Karpas-422 (cell line): ENCODE data around the gene ARHGAP22. TPM values are rescaled to one million over a fixed set of nuclear protein-coding genes. Genes with fewer than 3 reads are reported as not detected.

Source experiments
- DNase-seq: peaks from one replicate; pipeline ENCODE4 v3.0.0-alpha.2; 2015
- H2AFZ ChIP-seq: fragments of 200-600 bp; sonication (generic); 2 replicates; pipeline ENCODE4 v1.6.1; 2014; ENCODE audit warnings: antibody characterized with exemption, low read length, mixed read lengths
- H3K27ac ChIP-seq: fragments of 200-600 bp; sonication (generic); 2 replicates; pipeline ENCODE4 v1.5.1; 2014; ENCODE audit warnings: mild to moderate bottlenecking, low read length, moderate library complexity
- H3K27me3 ChIP-seq: fragments of 200-600 bp; sonication (generic); 2 replicates; pipeline ENCODE4 v1.6.1; 2014; ENCODE audit warnings: low read length, mixed read lengths
- H3K36me3 ChIP-seq: fragments of 200-600 bp; sonication (generic); 2 replicates; pipeline ENCODE4 v1.6.1; 2014; ENCODE audit warnings: low read length, mixed read lengths; ENCODE audit not compliant: insufficient read depth
- H3K4me1 ChIP-seq: fragments of 200-600 bp; sonication (generic); 2 replicates; pipeline ENCODE4 v1.6.1; 2014; ENCODE audit warnings: mild to moderate bottlenecking, low read length, mixed read lengths
- H3K4me2 ChIP-seq: fragments of 200-600 bp; sonication (generic); 2 replicates; pipeline ENCODE4 v1.6.1; 2014; ENCODE audit warnings: low read length, low read depth, mild to moderate bottlenecking; ENCODE audit not compliant: poor library complexity, severe bottlenecking
- H3K4me3 ChIP-seq: fragments of 200-600 bp; sonication (generic); 2 replicates; pipeline ENCODE4 v1.5.1; 2014; ENCODE audit warnings: mild to moderate bottlenecking, antibody characterized with exemption, low read length, mixed read lengths
- H3K79me2 ChIP-seq: fragments of 200-600 bp; sonication (generic); 2 replicates; pipeline ENCODE4 v1.6.1; 2014; ENCODE audit warnings: mild to moderate bottlenecking, low read length, mixed read lengths
- H3K9ac ChIP-seq: fragments of 200-600 bp; sonication (generic); 2 replicates; pipeline ENCODE4 v1.6.0; 2014; ENCODE audit warnings: low read length
- H3K9me2 ChIP-seq: fragments of 200-600 bp; sonication (generic), shearing (Covaris generic); replicated peaks from 2 replicates; pipeline ENCODE4 v1.6.0; 2014; ENCODE audit warnings: mild to moderate bottlenecking, low read length, moderate library complexity; ENCODE audit not compliant: insufficient read depth
- H3K9me3 ChIP-seq: fragments of 300-700, 200-600 bp; sonication (generic); 2 replicates; pipeline ENCODE4 v1.6.1; 2014; ENCODE audit warnings: low read length, mixed read lengths
- H4K20me1 ChIP-seq: fragments of 200-600 bp; sonication (generic); 2 replicates; pipeline ENCODE4 v1.6.1; 2014; ENCODE audit warnings: mild to moderate bottlenecking, antibody characterized with exemption, low read length, low read depth; ENCODE audit not compliant: insufficient read depth
- total RNA-seq: library from RNA; depleted of rRNA; stranded (reverse); fragments of >200 nt; shearing (Covaris generic); gene quantifications from 2 replicates; pipeline ENCODE4 v1.2.3, GENCODE V29; 2014; ENCODE audit warnings: low replicate concordance

The ARHGAP22 gene
- total RNA-seq, 1 experiment from 2014 or later: 0.07 TPM

DNA sequence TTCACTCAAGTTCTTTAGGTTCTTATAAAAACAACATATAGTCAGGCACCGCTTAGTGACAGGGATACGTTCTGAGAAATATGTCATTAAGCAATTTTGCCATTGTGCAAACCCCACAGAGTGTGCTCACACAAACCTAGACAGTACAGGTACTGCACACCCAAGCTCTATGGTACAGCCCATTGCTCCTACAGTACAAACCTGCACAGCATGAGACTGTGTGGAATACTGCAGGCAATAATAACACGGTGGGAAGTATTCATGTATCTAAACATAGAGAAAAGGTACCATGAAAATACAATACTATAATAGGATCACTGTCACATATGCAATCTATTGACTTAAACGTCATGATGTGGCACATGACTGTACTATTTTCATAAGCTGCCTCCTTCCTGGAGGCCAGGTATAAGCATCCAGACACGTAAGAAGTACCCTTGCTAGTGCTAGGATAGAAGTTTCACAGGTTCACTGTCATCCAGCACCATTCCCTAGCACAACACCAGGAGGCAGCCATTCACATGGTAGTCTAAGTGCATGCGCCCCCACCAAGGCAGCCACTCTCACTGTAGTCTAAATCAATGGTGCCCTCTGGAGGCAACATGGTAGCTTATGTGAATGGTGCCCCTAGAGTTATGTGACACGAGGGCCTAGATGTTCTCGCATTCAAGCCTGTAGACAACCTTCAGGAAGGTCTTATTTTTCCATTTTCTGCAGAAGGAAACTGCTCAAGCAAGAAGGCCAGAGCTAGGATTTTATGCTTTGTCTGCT is 98.5 kb downstream of the ARHGAP22 start:
- Histone ChIP-seq H3K4me2 (no peak overlapping the region), H3K36me3 (no peaks in the 10 kb centered on the region), H3K4me1 (peaks cover 8% of the 10 kb centered on the region), H2AFZ (no peak overlapping the region), H3K4me3 (no peak overlapping the region), H3K9ac (no peak overlapping the region), H3K9me3 (no peaks in the 10 kb centered on the region), H3K27ac (no peak overlapping the region), H3K79me2 (no peaks in the 10 kb centered on the region), H4K20me1 (no peaks in the 10 kb centered on the region), H3K27me3 (no peaks in the 10 kb centered on the region), H3K9me2 (no peaks in the 10 kb centered on the region)
- DNase-seq: peak; percentile 86

DNA sequence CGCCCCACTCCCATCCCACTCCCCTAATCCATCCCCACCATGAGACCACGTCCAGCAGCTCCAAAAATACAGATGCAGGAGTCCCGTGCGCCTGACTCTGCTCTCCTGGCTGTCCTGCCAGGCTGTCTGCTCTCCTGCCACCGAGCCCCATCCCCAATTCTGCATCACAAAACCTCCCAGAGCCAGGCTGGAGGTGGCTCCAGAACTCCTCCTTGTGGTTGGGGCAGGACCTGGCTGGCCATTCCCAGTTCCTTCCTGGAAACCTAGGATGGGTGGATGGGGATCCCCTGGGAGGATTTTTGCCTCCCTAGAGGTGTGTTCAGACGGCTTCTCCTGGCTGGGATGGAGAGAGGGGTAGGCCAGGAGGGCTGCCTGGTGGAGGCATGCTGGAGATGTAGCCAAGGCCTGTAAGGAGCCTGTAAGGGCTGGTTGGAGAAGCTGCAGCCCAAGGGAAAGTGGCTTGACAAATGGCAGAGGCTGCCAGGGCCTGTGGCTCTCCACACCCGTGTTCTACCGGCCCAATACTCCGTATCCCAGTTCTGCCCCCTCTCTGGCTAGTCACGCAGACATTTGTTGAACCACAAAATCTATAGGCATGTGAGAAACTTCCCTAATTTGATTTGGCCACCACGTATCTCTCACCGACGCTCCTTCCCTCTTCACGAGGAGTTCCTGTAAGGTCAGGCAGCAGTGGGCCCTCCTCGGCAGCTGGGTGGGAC is 99.3 kb downstream of the ARHGAP22 start:
- Histone ChIP-seq H3K9ac (no peak overlapping the region), H3K27ac (no peak overlapping the region), H3K79me2 (no peaks in the 10 kb centered on the region), H3K4me3 (no peak overlapping the region), H3K4me2 (no peak overlapping the region), H3K4me1 (peaks cover 12% of the 10 kb centered on the region), H4K20me1 (no peaks in the 10 kb centered on the region), H2AFZ (no peak overlapping the region), H3K9me2 (no peaks in the 10 kb centered on the region), H3K9me3 (no peaks in the 10 kb centered on the region), H3K36me3 (no peaks in the 10 kb centered on the region), H3K27me3 (no peaks in the 10 kb centered on the region)
- no peak for DNase-seq

DNA sequence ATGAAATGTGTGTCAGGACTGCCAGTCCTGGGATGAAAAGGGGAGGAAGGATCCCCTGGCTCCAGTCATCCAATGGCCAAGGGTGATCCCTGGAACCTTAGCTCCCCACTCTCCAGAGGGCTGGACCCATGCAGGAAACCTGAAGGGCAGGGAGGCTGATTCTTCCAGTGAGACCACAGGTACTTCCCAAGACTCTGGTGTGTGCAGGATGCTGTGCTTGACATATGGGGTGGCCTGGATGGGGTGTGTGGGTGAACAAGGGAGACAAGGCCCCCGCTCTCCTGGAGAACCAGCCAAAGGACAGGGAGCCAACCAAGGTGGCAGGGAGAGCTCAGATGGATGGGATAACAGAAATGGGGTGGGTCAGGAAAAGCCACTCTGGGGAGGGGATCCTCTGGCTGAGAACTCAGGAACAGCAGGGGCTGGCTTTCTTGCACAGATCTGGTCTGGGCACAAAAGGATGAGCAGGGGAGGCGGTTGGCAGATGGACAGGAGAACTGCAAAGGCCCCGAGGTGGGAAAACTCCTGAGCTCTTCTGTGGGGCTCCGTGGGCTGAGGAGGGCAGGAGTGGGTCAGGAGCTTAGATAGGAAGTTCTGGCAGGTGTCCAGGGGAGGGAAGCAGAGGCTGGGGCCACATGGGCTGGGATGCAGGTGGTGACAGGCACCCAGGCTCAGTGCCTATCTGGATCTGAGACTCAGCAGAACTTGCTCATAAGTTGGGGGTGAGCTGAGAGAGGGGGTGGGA is 100.6 kb downstream of the ARHGAP22 start:
- Histone ChIP-seq H3K9me3 (no peaks in the 10 kb centered on the region), H3K79me2 (no peaks in the 10 kb centered on the region), H3K4me2 (no peak overlapping the region), H3K27me3 (no peaks in the 10 kb centered on the region), H3K4me3 (no peak overlapping the region), H4K20me1 (no peaks in the 10 kb centered on the region), H3K4me1 (peaks cover 12% of the 10 kb centered on the region), H2AFZ (no peak overlapping the region), H3K27ac (no peak overlapping the region), H3K36me3 (no peaks in the 10 kb centered on the region), H3K9ac (no peak overlapping the region), H3K9me2 (no peaks in the 10 kb centered on the region)
- DNase-seq: no peak

DNA sequence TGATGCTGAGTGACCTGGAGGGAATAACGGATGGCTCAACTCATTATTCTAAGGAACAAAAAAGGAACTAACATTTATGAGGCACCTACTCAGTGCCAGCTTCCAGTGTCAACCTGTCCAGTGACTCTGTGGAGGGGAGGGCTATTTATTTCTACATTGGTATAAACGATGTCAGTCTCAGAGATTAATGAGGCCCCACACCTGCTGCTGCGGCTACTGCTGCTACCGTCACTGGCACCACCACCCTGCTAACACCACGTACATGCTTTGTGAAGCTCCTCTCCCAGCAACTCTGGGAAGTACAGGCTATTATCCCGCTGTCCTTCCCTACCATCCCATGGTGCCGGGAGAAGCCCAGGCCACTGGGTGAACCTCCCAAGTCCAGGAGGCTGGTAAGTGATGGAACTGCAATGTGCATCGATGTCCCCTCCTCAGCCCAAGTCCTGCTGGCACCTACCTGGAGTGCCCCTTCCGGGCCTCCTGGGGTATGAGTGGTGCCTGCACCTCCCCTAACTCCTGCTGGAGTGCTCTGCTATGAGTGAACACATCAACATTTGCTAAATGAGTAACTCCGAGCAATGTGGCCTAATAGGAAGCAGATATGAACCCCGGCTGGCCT is 101.5 kb downstream of the ARHGAP22 start:
- H3K27me3 ChIP-seq: no peaks in the 10 kb centered on the region
- H3K79me2 ChIP-seq: no peaks in the 10 kb centered on the region
- H3K4me3 ChIP-seq: no peak overlapping the region
- H4K20me1 ChIP-seq: no peaks in the 10 kb centered on the region
- H3K9me2 ChIP-seq: no peaks in the 10 kb centered on the region
- DNase-seq: no peak
- H3K4me2 ChIP-seq: no peak overlapping the region
- no peak overlapping the region for H3K9ac ChIP-seq
- peaks cover 12% of the 10 kb centered on the region for H3K4me1 ChIP-seq
- no peak overlapping the region for H3K27ac ChIP-seq
- H2AFZ ChIP-seq: no peak overlapping the region
- no peaks in the 10 kb centered on the region for H3K9me3 ChIP-seq
- H3K36me3 ChIP-seq: no peaks in the 10 kb centered on the region

DNA sequence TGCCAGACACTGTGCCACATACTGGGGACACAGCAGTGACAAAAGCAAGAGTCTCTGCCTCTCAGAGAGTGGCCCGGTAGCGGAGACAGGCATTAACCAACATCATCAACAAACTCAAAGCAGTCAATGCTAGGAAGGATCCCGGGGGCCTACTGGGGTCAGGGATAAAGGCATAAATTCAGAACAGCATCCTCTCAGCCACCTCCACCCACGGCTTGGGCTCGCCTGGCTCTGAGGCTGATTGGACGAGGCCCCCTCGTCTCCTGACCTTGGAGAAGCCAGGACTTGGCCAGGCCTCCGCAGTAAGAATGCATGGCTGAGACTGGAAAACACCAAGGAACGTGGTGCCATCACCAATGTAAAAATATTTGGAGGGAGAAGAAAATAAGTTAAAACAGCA is 102.1 kb downstream of the ARHGAP22 start:
- Histone ChIP-seq H3K9me2 (no peaks in the 10 kb centered on the region), H3K36me3 (no peaks in the 10 kb centered on the region), H3K4me1 (peaks cover 12% of the 10 kb centered on the region), H3K27me3 (no peaks in the 10 kb centered on the region), H3K27ac (no peak overlapping the region), H4K20me1 (no peaks in the 10 kb centered on the region), H3K4me2 (no peak overlapping the region), H3K9ac (no peak overlapping the region), H3K79me2 (no peaks in the 10 kb centered on the region), H3K4me3 (no peak overlapping the region), H3K9me3 (no peaks in the 10 kb centered on the region), H2AFZ (no peak overlapping the region)
- no peak for DNase-seq

DNA sequence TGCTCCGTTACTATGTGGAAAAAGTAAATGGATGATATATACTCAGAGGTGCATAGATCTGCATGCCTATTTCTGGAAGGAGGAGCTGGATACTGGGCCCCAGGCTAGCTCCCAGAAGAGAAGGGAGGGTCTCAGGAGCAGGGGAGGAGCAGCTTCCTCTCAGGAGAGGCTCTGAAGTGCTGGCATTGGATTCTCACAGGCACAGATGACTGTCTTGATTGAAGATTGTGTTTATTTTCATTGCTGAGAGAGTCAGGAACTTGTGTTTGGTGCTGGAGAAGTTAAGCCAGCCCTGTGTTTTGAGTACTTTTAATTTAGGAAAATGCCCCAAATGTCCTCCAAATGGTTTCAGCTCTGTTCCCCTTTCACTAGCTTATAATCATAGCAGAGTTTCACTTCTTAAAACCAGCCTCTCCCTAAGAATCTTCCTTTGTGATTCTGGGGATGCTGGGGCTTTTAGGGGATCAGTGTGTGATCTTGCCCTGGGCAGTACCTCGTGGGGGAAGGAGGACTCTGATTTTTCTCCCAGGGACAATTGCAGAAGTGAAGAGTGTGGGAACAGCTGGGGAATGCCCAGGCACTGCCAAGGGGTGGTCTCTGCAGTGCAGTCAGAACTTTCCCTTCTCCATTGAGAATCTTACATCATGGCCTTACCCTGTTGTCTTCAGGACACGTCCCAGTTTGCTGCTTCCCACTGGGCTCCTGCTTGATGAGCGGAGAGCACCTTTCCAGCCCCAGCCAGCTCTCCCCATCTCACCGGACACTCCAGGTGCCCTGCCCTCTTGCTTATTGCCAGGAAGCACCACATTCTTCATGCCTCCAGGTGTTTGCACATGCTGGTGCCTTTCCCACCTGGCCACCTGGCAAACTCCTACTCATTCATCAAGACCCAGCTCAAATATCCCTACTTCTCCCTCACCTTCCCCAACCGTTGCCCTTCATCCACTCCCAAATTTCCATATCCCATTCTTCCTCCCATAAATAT is 102.8 kb downstream of the ARHGAP22 start:
- Histone ChIP-seq H3K79me2 (no peaks in the 10 kb centered on the region), H3K27me3 (no peaks in the 10 kb centered on the region), H3K4me2 (no peak overlapping the region), H3K36me3 (no peaks in the 10 kb centered on the region), H3K4me1 (peaks cover 12% of the 10 kb centered on the region), H3K4me3 (no peak overlapping the region), H2AFZ (no peak overlapping the region), H3K27ac (no peak overlapping the region), H3K9ac (no peak overlapping the region), H3K9me3 (no peaks in the 10 kb centered on the region), H3K9me2 (no peaks in the 10 kb centered on the region), H4K20me1 (no peaks in the 10 kb centered on the region)
- DNase-seq: no peak

DNA sequence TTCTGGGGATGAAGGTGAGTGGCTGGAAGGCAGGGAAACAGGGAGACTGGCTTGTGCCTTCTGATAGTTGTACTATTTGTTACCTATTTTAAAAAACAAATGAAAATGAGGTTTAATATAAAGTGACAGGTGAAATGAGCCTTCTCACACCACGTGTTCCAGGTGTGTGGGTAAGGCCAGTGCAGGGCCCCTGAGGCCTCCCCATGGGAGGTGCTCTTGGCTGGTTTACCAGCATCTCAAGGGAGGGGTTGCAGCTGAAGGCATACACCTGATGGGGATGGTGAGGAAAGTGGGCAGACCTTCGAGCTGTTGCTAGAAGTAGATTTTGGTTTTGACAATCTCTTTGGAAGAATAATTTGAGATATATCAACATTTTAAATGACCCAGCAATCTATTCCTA is 103.6 kb downstream of the ARHGAP22 start:
- Histone ChIP-seq H3K4me1 (peaks cover 12% of the 10 kb centered on the region), H3K4me3 (no peak overlapping the region), H2AFZ (no peak overlapping the region), H3K27me3 (no peaks in the 10 kb centered on the region), H3K9me2 (no peaks in the 10 kb centered on the region), H3K4me2 (no peak overlapping the region), H3K36me3 (no peaks in the 10 kb centered on the region), H3K9ac (no peak overlapping the region), H3K79me2 (no peaks in the 10 kb centered on the region), H4K20me1 (no peaks in the 10 kb centered on the region), H3K27ac (no peak overlapping the region), H3K9me3 (no peaks in the 10 kb centered on the region)
- DNase-seq: no peak
